A673 (cell line): Measurements from ENCODE around the gene TBX18. TPM values are rescaled to one million over a fixed set of nuclear protein-coding genes. Genes with fewer than 3 reads are reported as not detected.

Experiments used
- BruUV-seq: library from RNA; stranded (reverse); fragments of 400-500 nt; replicated peaks from 2 replicates; lab custom pipeline; 2021; lab: Mats Ljungman, UMichigan
- CTCF ChIA-PET: fragments of 300-600 bp; sonication (Branson Sonifier 250); formaldehyde crosslinking; loops from one replicate; lab custom pipeline; 2022; ENCODE audit warnings: antibody characterized with exemption; lab: Charles Lee
- POLR2A ChIA-PET: fragments of 300-600 bp; sonication (Branson Sonifier 250); formaldehyde crosslinking; loops from one replicate; lab custom pipeline; 2022; ENCODE audit warnings: antibody characterized with exemption; ENCODE audit not compliant: low non-redundant PET; lab: Charles Lee
- DNase-seq: peaks from one replicate; pipeline ENCODE4 v3.0.0-alpha.2; 2015; ENCODE audit warnings: low spot score
- H3K27ac ChIP-seq: fragments of 200-600 bp; sonication (generic); 2 replicates; pipeline ENCODE4 v1.5.1; 2016; ENCODE audit warnings: mixed run types, low read depth, mild to moderate bottlenecking, mixed read lengths, antibody characterized with exemption, low read length; ENCODE audit not compliant: poor library complexity, severe bottlenecking
- H3K27me3 ChIP-seq: fragments of 200-600 bp; sonication (generic); replicated peaks from 2 replicates; pipeline ENCODE4 v1.6.1; 2017; ENCODE audit warnings: mixed run types, low read depth, mild to moderate bottlenecking, mixed read lengths, antibody characterized with exemption, low read length; ENCODE audit not compliant: insufficient read depth, poor library complexity
- H3K36me3 ChIP-seq: fragments of 200-600 bp; sonication (generic); 2 replicates; pipeline ENCODE4 v1.6.1; 2016; ENCODE audit warnings: mixed run types, mild to moderate bottlenecking, mixed read lengths, antibody characterized with exemption, low read length; ENCODE audit not compliant: insufficient read depth, poor library complexity, severe bottlenecking
- H3K4me1 ChIP-seq: fragments of 200-600 bp; sonication (generic); 2 replicates; pipeline ENCODE4 v1.6.1; 2017; ENCODE audit warnings: mixed run types, mild to moderate bottlenecking, mixed read lengths, antibody characterized with exemption, low read length; ENCODE audit not compliant: insufficient read depth, poor library complexity, severe bottlenecking
- H3K4me3 ChIP-seq: fragments of 200-600 bp; sonication (generic); 2 replicates; pipeline ENCODE4 v1.5.1; 2016; ENCODE audit warnings: low read depth, mixed run types, mild to moderate bottlenecking, mixed read lengths, low read length; ENCODE audit not compliant: poor library complexity, severe bottlenecking
- H3K9me3 ChIP-seq: fragments of 200-600 bp; sonication (generic); 2 replicates; pipeline ENCODE4 v1.6.1; 2016; ENCODE audit warnings: mixed run types, low read depth, mild to moderate bottlenecking, mixed read lengths, antibody characterized with exemption, low read length; ENCODE audit not compliant: poor library complexity, severe bottlenecking
- CTCF ChIP-seq: fragments of 300-800, 200-600 bp; sonication (generic); conservative IDR thresholded peaks from 2 replicates; pipeline ENCODE4 v1.5.1; 2017; ENCODE audit warnings: low read depth, mild to moderate bottlenecking, antibody characterized with exemption, low read length, moderate library complexity, mixed read lengths
- EZH2 ChIP-seq: fragments of 200-600 bp; sonication (generic); IDR thresholded peaks from 2 replicates; pipeline ENCODE4 v1.6.1; 2017; ENCODE audit warnings: borderline replicate concordance, low read depth, mild to moderate bottlenecking, mixed read lengths, antibody characterized with exemption, low read length; ENCODE audit not compliant: poor library complexity, severe bottlenecking
- intact Hi-C: fragments of 100-400 bp; cut with micrococcal nuclease; formaldehyde crosslinking; loops from one replicate; pipeline ENCODE4 v1.10.0; 2022; ENCODE audit not compliant: unreplicated experiment
- total RNA-seq: library from RNA; stranded (reverse); gene quantifications from 2 replicates; pipeline ENCODE4 v1.2.3, GENCODE V29; 2021

The TBX18 gene
- total RNA-seq, 1 experiment from 2014 or later = 16.0 TPM

- Histone ChIP-seq H3K36me3 (no peaks in the 10 kb centered on the region), H3K4me1 (no peaks in the 10 kb centered on the region), H3K27ac (no peak overlapping the region), H3K4me3 (no peak overlapping the region), H3K27me3 (no peaks in the 10 kb centered on the region), H3K9me3 (no peaks in the 10 kb centered on the region)
- no peak for DNase-seq
- ChIA-PET POLR2A (no interaction called here), CTCF (no interaction called here)
- no peak for TF ChIP-seq CTCF
- TF ChIP-seq EZH2 = no peak
- BruUV-seq = no TSS peak
- intact Hi-C loops = no loop called here
These were observed 46.1 kb downstream of the TBX18 start for GRCh38 chr6:84718038-84718955.

- no peak for TF ChIP-seq EZH2
- no peak for TF ChIP-seq CTCF
- Histone ChIP-seq H3K27me3 (no peaks in the 10 kb centered on the region), H3K36me3 (no peaks in the 10 kb centered on the region), H3K9me3 (no peaks in the 10 kb centered on the region), H3K27ac (no peak overlapping the region), H3K4me3 (no peak overlapping the region), H3K4me1 (no peaks in the 10 kb centered on the region)
- intact Hi-C loops = no loop called here
- DNase-seq = peak; percentile 7
- no TSS peak for BruUV-seq
- POLR2A ChIA-PET = no interaction called here
- CTCF ChIA-PET = interaction anchor here (0.6 kb wide), 1 partner anchor 139 kb away, joined by 8 read pairs; no protein-coding TSS in a partner anchor
These were observed 55.3 kb downstream of the TBX18 start for GRCh38 chr6:84709121-84709520.

GRCh38 chr6:84707171-84707570 is 57.2 kb downstream of the TBX18 start:
- TF ChIP-seq CTCF = no peak
- no peak for TF ChIP-seq EZH2
- H3K4me3 ChIP-seq = no peak overlapping the region
- CTCF ChIA-PET = interaction anchor here (0.8 kb wide), 1 partner anchor 9 kb away, joined by 4 read pairs; no protein-coding TSS in a partner anchor

More at GRCh38 chr6:84707171-84707570, 57.2 kb downstream of the TBX18 start:
- no peak for DNase-seq
- POLR2A ChIA-PET = no interaction called here
- Histone ChIP-seq H3K36me3 (no peaks in the 10 kb centered on the region), H3K27me3 (no peaks in the 10 kb centered on the region), H3K27ac (no peak overlapping the region), H3K9me3 (no peaks in the 10 kb centered on the region), H3K4me1 (no peaks in the 10 kb centered on the region)
- intact Hi-C loops = no loop called here
- BruUV-seq = no TSS peak
